Erythroblast (primary cell): ENCODE data around the gene RCAN2.

Source experiments
- DNase-seq, 2 experiments: peaks; one replicate each; lab custom pipeline; 2025; lab: John Stamatoyannopoulos, UW
- GATA1 ChIP-seq: IDR thresholded peaks from 2 replicates; pipeline ENCODE4 v1.6.1; 2011; ENCODE audit warnings: low read depth, mild to moderate bottlenecking, control low read depth, low read length, moderate library complexity
- POLR2A ChIP-seq: IDR thresholded peaks from 2 replicates; pipeline ENCODE4 v1.6.1; 2011; ENCODE audit warnings: mild to moderate bottlenecking, low read length

RCAN2 gene

GRCh38 chr6:46472243-46472642 is 19.0 kb downstream of the RCAN2 start:
- TF ChIP-seq GATA1 (no peak), POLR2A (no peak)
- DNase-seq, result no peak

GRCh38 chr6:46469021-46469420 is 22.2 kb downstream of the RCAN2 start:
- no peak for TF ChIP-seq POLR2A
- TF ChIP-seq GATA1, result no peak
- no peak for DNase-seq

- TF ChIP-seq GATA1, result no peak
- TF ChIP-seq POLR2A, result no peak
- no peak for DNase-seq
Measured at GRCh38 chr6:46468403-46469010, 22.7 kb downstream of the RCAN2 start.

GRCh38 chr6:46466570-46466969 is 24.7 kb downstream of the RCAN2 start:
- DNase-seq, result no peak
- TF ChIP-seq POLR2A, result no peak
- TF ChIP-seq GATA1, result no peak

GRCh38 chr6:46465294-46466165 is 25.7 kb downstream of the RCAN2 start:
- DNase-seq, result no peak
- TF ChIP-seq POLR2A (no peak), GATA1 (no peak)

GRCh38 chr6:46456297-46456696 is 35.0 kb downstream of the RCAN2 start:
- TF ChIP-seq GATA1 (no peak), POLR2A (no peak)

GRCh38 chr6:46454691-46455090 is 36.6 kb downstream of the RCAN2 start:
- no peak for DNase-seq
- no peak for TF ChIP-seq GATA1

More at GRCh38 chr6:46456297-46456696, 35.0 kb downstream of the RCAN2 start:
- DNase-seq, result no peak

GRCh38 chr6:46453741-46454316 is 37.4 kb downstream of the RCAN2 start:
- no peak for DNase-seq
- TF ChIP-seq POLR2A (no peak), GATA1 (no peak)

- no peak for DNase-seq
Measured at GRCh38 chr6:46453216-46453615, 38.0 kb downstream of the RCAN2 start.

GRCh38 chr6:46452312-46452917 is 38.8 kb downstream of the RCAN2 start:
- DNase-seq, result peak in 1 of 2 experiments; percentile 14
- TF ChIP-seq POLR2A (no peak), GATA1 (no peak)

More at GRCh38 chr6:46453216-46453615, 38.0 kb downstream of the RCAN2 start:
- no peak for TF ChIP-seq POLR2A
- TF ChIP-seq GATA1, result no peak

- DNase-seq, result no peak
- TF ChIP-seq GATA1, result no peak
Measured at GRCh38 chr6:46451343-46451742, 39.9 kb downstream of the RCAN2 start.

GRCh38 chr6:46444772-46445454 is 46.3 kb downstream of the RCAN2 start:
- no peak for DNase-seq
- no peak for TF ChIP-seq POLR2A
- no peak for TF ChIP-seq GATA1

- TF ChIP-seq POLR2A, result no peak
- TF ChIP-seq GATA1, result no peak
- DNase-seq, result no peak
Measured at GRCh38 chr6:46443623-46444022, 47.6 kb downstream of the RCAN2 start.
